KG1 (cell line): Measurements from ENCODE around the gene INSC.

ENCODE experiments used
- DNase-seq: peaks from one replicate; lab custom pipeline; 2025; lab: John Stamatoyannopoulos, UW

INSC gene

GRCh38 chr11:15291885-15292284 lies 177.2 kb downstream of the INSC start:
- DNase-seq: no peak

GRCh38 chr11:15293975-15294620 lies 179.4 kb downstream of the INSC start:
- DNase-seq: no peak

- no peak for DNase-seq
These were observed 181.0 kb downstream of the INSC start for GRCh38 chr11:15295695-15296094.
